ENCODE results near the gene CDC27. TPM values are rescaled to one million over a fixed set of nuclear protein-coding genes. Genes with fewer than 3 reads are reported as not detected.
"Not testable (repeated sequence)": the region's sequence is repeated elsewhere in the genome, so short reads cannot be mapped to it uniquely, and the experiment has no call there.

The CDC27 gene
- total RNA-seq, 1 experiment from 2014 or later = 191 TPM

DNA sequence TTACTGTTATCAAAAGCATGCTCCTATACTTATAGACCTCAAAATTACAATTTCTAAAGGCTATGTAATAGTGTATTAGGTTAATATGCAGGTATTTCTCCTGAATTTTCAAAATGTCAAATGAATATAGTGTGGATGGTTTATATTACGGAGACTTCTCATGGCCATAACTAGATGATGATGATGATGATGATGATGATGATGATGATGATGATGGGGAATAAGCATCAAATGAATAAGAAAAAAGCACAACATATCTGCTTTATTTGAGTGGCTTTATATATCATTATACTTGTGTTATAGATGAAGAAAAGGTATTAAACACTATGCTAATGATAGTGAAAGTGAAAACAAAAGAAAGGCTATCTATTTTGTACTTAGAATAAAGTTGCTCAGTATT, 53.9 kb downstream of the CDC27 start:
- H3K79me2 ChIP-seq (ENCODE audit: insufficient read depth, low read length) = no peaks in the 10 kb centered on the region
- no peak overlapping the region for H3K27ac ChIP-seq (ENCODE audit: low read depth, low read length)
- no peaks in the 10 kb centered on the region for H4K20me1 ChIP-seq (ENCODE audit: insufficient read depth)
- CTCF ChIA-PET = no interaction called here
- H3K9me3 ChIP-seq (ENCODE audit: control insufficient read depth in 1 of 2, insufficient read depth in 1 of 2, low read depth in 1 of 2, low read length in 2 of 2) = no peaks in the 10 kb centered on the region
- POLR2A ChIA-PET = no interaction called here
- RAD21 ChIA-PET (ENCODE audit: low non-redundant PET in 1 of 2, low total read pairs in 2 of 2, uncharacterized antibody in 2 of 2, unreplicated experiment in 2 of 2) = no interaction called here
- H3K36me3 ChIP-seq (ENCODE audit: control insufficient read depth in 1 of 2, insufficient read depth in 2 of 2, low read length in 2 of 2) = peaks cover 31 to 39% of the 10 kb centered on the region in 2 experiments
- H3K27me3 ChIP-seq (ENCODE audit: insufficient read depth, low read length) = no peaks in the 10 kb centered on the region
- intact Hi-C loops (cut with micrococcal nuclease) = no loop called here
- H3K9me2 ChIP-seq (ENCODE audit: insufficient read depth) = no peaks in the 10 kb centered on the region
- no peaks in the 10 kb centered on the region for H3K4me1 ChIP-seq (ENCODE audit: control insufficient read depth in 1 of 2, insufficient read depth in 2 of 2, low read length in 2 of 2)
- BruUV-seq (replicated peaks) = no TSS peak
- H3K4me3 ChIP-seq (replicated peaks in 1 of 2; ENCODE audit: low read depth in 1 of 2, low read length in 2 of 2) = no peak overlapping the region
- DNase-seq (ENCODE audit: low read depth, low spot score) (no peak), ATAC-seq (no peak)
- TF ChIP-seq JUND (IDR thresholded peaks at IDR 0.05) (no peak), SP1 (IDR thresholded peaks at IDR 0.05; ENCODE audit: low read depth) (no peak), REST (IDR thresholded peaks at IDR 0.05; ENCODE audit: low read depth) (no peak)
- H2AFZ ChIP-seq (ENCODE audit: low read depth, low read length, poor library complexity, severe bottlenecking) = no peak overlapping the region
- H3K9ac ChIP-seq (ENCODE audit: low read length) = no peak overlapping the region
- no peak overlapping the region for H3K4me2 ChIP-seq (ENCODE audit: low read length)

DNA sequence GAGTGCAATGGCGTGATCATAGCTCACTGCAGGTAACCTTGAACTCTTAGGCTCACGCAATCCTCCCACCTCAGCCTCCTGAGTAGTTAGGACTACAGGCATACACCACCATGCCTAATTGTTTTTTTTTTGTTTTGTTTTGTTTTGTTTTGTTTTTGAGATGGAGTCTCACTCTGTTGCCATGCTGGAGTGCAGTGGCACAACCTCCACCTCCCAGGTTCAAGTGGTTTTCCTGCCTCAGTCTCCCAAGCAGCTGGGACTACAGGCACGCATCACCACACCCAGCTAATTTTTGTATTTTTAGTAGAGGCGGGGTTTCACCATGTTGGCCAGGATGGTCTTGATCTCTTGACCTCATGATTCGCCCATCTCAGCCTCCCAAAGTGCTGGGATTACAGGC, 54.7 kb downstream of the CDC27 start:
- H3K27me3 ChIP-seq (ENCODE audit: insufficient read depth, low read length); intact Hi-C loops (cut with micrococcal nuclease); H3K9me3 ChIP-seq (ENCODE audit: control insufficient read depth in 1 of 2, insufficient read depth in 1 of 2, low read depth in 1 of 2, low read length in 2 of 2); ATAC-seq; H3K9me2 ChIP-seq (ENCODE audit: insufficient read depth); RAD21 ChIA-PET (ENCODE audit: low non-redundant PET in 1 of 2, low total read pairs in 2 of 2, uncharacterized antibody in 2 of 2, unreplicated experiment in 2 of 2); H3K79me2 ChIP-seq (ENCODE audit: insufficient read depth, low read length); CTCF ChIA-PET; H3K4me2 ChIP-seq (ENCODE audit: low read length); H3K4me3 ChIP-seq (replicated peaks in 1 of 2; ENCODE audit: low read depth in 1 of 2, low read length in 2 of 2); BruUV-seq (replicated peaks); H4K20me1 ChIP-seq (ENCODE audit: insufficient read depth); DNase-seq (ENCODE audit: low read depth, low spot score); H3K4me1 ChIP-seq (ENCODE audit: control insufficient read depth in 1 of 2, insufficient read depth in 2 of 2, low read length in 2 of 2); H3K9ac ChIP-seq (ENCODE audit: low read length); H2AFZ ChIP-seq (ENCODE audit: low read depth, low read length, poor library complexity, severe bottlenecking); H3K27ac ChIP-seq (ENCODE audit: low read depth, low read length); POLR2A ChIA-PET: not testable (repeated sequence)
- peaks cover 32 to 39% of the 10 kb centered on the region in 2 experiments for H3K36me3 ChIP-seq (ENCODE audit: control insufficient read depth in 1 of 2, insufficient read depth in 2 of 2, low read length in 2 of 2)

Measured in HCT116 (cell line).